ENCODE measurements around the gene CDKN2D.
A peak's percentile ranks its signal among the peaks of the same experiment; 100 is the strongest.

GRCh38 chr19:10533646-10534386 lies 35.0 kb downstream of the CDKN2D start:
- TF ChIP-seq CTCF (IDR thresholded peaks at IDR 0.05): no peak
- peak in 1 of 2 donors; percentile 29 for TF ChIP-seq POLR2AphosphoS5 (IDR thresholded peaks at IDR 0.05)
